ENCODE data around the gene STH. TPM values are rescaled to one million over a fixed set of nuclear protein-coding genes. Genes with fewer than 3 reads are reported as not detected.
"Not testable (repeated sequence)": the region's sequence is repeated elsewhere in the genome, so short reads cannot be mapped to it uniquely, and the experiment has no call there.

The STH gene, protein sequence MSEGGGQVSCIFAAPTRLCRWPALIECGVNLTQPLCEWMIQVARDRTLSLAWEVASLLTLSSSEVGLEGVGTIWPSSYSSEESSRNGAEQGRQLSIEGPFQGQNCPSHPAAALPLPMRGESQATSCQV
- polyA plus RNA-seq (ENCODE audit: low read depth in 6 of 6): not detected

DNA sequence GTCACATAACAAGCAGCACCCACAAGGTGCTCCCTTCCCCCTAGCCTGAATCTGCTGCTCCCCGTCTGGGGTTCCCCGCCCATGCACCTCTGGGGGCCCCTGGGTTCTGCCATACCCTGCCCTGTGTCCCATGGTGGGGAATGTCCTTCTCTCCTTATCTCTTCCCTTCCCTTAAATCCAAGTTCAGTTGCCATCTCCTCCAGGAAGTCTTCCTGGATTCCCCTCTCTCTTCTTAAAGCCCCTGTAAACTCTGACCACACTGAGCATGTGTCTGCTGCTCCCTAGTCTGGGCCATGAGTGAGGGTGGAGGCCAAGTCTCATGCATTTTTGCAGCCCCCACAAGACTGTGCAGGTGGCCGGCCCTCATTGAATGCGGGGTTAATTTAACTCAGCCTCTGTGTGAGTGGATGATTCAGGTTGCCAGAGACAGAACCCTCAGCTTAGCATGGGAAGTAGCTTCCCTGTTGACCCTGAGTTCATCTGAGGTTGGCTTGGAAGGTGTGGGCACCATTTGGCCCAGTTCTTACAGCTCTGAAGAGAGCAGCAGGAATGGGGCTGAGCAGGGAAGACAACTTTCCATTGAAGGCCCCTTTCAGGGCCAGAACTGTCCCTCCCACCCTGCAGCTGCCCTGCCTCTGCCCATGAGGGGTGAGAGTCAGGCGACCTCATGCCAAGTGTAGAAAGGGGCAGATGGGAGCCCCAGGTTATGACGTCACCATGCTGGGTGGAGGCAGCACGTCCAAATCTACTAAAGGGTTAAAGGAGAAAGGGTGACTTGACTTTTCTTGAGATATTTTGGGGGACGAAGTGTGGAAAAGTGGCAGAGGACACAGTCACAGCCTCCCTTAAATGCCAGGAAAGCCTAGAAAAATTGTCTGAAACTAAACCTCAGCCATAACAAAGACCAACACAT lies at the start of gene STH:
STH (plus strand) TSS at position 264 of the 913 bp plus-strand sequence; CDS start at position 294, 30 bp downstream.
- Mint-ChIP-seq H3K4me1 (peaks cover 0 to 8% (median 0%) of the 10 kb centered on the region in 3 donors), H3K4me3 (no peak within 1 kb of the TSS), H3K27ac (peak within 1 kb of the TSS in 2 of 6 donors; percentile 24 to 56), H3K9me3 (no peaks in the 10 kb centered on the region), H3K27me3 (peaks cover 0 to 17% (median 0%) of the 10 kb centered on the region in 3 donors), H3K36me3 (no peaks in the 10 kb centered on the region)
- ATAC-seq (ENCODE audit: low read depth in 2 of 2): no peak
- no peak for DNase-seq

DNA sequence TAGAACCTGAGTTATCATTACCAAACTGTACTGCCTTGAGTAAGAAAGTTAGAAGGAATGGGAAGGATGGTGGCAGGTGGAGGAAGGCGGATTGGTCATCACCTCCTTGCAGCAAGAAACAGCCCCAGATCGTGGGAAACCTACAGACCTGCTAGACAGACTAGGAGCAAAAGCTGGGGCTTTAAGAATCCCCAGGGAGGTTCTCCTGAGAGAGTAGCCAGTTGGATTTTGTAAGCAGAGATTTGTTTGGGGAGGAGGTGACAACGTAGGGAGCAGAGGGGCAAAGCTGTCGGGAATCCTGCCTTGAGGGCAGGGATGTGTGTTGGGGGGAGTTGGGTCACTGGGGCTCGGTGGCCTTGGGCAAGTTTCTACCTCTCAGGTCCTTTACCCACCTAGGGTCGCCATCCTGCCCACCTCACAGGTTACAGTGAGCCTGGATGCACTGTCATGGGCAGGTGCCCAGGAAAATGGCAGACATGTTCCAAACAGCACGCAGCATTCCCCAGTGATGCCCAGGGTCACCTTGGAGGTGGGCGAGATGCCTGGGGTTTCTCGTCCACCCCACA lies 49.2 kb upstream of the STH start:
- Mint-ChIP-seq H3K27ac (peak overlapping the region in 1 of 6 donors; percentile 33), H3K4me1 (peaks cover 0 to 9% (median 4%) of the 10 kb centered on the region in 3 donors), H3K9me3 (no peaks in the 10 kb centered on the region), H3K36me3 (no peaks in the 10 kb centered on the region), H3K27me3 (peaks cover 33 to 73% (median 44%) of the 10 kb centered on the region in 3 donors), H3K4me3 (no peak overlapping the region)
- no peak for DNase-seq
- no peak for ATAC-seq (ENCODE audit: low read depth in 2 of 2)

DNA sequence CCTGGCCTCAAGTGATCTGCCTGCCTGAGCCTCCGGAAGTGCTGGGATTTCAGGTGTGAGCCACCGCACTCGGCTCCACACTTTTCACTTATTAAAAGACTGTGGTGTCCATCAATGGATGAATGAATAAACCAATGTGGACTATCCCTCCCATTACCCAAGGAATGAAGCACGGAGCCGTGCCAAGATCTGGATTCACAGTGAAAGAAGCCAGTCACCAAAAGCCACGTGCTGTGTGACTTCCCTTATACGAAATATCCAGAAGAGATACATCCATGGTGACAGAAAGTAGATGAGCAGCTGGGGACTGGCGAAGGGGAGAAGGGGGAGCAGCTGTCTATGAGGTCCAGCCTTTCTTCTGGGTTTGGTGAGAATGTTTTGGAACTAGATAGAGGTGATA lies 48.2 kb upstream of the STH start:
- Mint-ChIP-seq H3K36me3 (no peaks in the 10 kb centered on the region), H3K27ac (peak overlapping the region in 1 of 6 donors; percentile 33), H3K9me3 (no peaks in the 10 kb centered on the region), H3K4me3 (peak overlapping the region in 1 of 8 donors; percentile 55), H3K4me1 (peaks cover 0 to 9% (median 4%) of the 10 kb centered on the region in 3 donors), H3K27me3 (peaks cover 31 to 72% (median 43%) of the 10 kb centered on the region in 3 donors)
- DNase-seq: no peak
- no peak for ATAC-seq (ENCODE audit: low read depth in 2 of 2)

DNA sequence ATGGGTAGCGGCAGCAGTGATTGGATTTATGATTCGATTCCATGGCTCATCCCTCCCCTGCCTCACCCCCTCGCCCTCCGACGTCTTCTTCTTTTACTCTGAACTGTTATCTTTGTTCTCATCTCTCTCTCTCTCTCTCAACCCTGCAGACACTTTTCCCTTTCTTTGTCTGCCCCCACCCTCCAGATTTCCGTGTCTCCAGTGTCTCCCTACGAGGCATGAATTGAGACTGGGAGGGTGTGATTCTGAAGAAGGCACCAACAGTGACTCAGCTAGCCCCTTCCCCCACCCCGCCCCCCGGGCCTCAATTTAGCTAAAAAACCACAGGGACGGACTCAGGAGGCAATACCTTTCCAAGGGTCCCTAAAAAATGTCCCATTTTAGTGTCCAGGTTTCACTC lies 47.6 kb upstream of the STH start:
- Mint-ChIP-seq H3K27me3 (peaks cover 31 to 70% (median 41%) of the 10 kb centered on the region in 3 donors), H3K36me3 (no peaks in the 10 kb centered on the region), H3K9me3 (no peaks in the 10 kb centered on the region), H3K4me1 (peaks cover 0 to 9% (median 4%) of the 10 kb centered on the region in 3 donors), H3K27ac (no peak overlapping the region), H3K4me3 (no peak overlapping the region)
- ATAC-seq (ENCODE audit: low read depth in 2 of 2) (no peak), DNase-seq (no peak)

DNA sequence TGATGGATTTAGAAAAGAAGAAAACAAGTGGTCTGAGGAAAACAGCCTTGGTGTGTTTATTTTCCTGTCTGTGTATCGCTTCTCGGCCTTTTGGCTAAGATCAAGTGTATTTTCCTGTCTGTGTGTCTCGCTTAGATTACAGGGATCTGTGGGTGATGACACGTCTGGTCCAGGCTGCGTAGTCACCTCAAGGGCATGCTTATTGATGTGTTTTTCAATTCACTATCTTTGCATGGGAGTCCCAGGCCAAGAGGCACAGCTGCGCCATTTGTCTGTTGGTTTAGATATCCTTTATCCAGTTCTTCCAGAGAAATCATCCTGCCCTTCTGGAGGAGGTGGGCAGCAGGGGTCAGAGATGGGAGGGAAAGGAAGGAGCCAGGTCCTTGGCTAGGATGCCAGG lies 47.1 kb upstream of the STH start:
- ATAC-seq (ENCODE audit: low read depth in 2 of 2) (no peak), DNase-seq (no peak)
- Mint-ChIP-seq H3K27me3 (peaks cover 26 to 66% (median 41%) of the 10 kb centered on the region in 3 donors), H3K9me3 (no peaks in the 10 kb centered on the region), H3K27ac (no peak overlapping the region), H3K4me3 (no peak overlapping the region), H3K36me3 (no peaks in the 10 kb centered on the region), H3K4me1 (peaks cover 0 to 9% (median 4%) of the 10 kb centered on the region in 3 donors)

DNA sequence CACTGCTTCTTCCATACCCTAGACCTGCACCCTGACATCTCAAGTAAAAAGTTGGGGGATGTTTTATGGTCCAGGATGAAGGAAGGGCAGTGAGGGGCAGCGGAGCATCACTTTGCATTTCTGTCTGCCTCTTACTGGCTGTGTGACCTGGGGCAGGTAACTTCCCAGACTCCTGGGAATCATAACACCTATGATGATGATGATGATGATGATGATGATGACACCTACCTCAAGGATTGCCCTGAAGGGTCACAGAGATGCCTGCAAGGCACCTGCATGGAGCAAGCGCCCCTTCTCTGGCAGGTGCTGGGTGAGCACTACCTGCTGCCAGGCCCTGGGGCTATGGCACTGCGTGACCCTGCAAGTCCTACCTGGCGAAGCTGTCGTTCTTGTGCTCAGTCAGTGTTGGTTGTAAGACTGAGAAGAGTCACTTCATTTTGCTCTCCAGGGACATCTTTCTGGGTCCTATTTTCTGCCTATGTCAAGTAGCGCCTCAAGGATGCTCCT lies 46.2 kb upstream of the STH start:
- Mint-ChIP-seq H3K9me3 (no peaks in the 10 kb centered on the region), H3K27ac (no peak overlapping the region), H3K27me3 (peaks cover 24 to 64% (median 41%) of the 10 kb centered on the region in 3 donors), H3K36me3 (no peaks in the 10 kb centered on the region), H3K4me3 (no peak overlapping the region), H3K4me1 (peaks cover 0 to 9% (median 4%) of the 10 kb centered on the region in 3 donors)
- no peak for ATAC-seq (ENCODE audit: low read depth in 2 of 2)
- DNase-seq: no peak

DNA sequence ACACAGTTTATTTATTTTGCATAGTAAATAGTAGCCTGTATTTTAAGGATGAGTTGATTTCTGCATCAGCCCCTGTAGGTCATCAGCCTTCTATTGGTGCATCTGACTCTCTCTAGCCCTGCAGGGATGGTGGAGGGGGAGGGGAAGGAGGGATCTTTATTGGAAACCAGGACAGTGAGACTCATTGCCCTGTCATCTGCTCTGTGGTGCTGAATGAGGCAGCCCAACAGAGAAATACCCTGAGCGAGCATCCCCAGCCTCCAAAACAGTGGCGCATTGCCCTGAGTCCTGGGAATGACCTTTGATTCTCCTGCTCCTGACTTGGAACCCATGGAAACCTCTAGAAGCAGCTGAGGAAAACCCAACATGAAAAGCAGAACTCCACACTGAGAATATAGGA lies 45.5 kb upstream of the STH start:
- no peak for DNase-seq
- peaks cover 24 to 64% (median 41%) of the 10 kb centered on the region in 3 donors for H3K27me3 Mint-ChIP-seq
- H3K4me1 Mint-ChIP-seq: peaks cover 0 to 9% (median 4%) of the 10 kb centered on the region in 3 donors
- no peak overlapping the region for H3K4me3 Mint-ChIP-seq
- no peak for ATAC-seq (ENCODE audit: low read depth in 2 of 2)
- no peak overlapping the region for H3K27ac Mint-ChIP-seq
- H3K36me3 Mint-ChIP-seq: no peaks in the 10 kb centered on the region
- no peaks in the 10 kb centered on the region for H3K9me3 Mint-ChIP-seq

DNA sequence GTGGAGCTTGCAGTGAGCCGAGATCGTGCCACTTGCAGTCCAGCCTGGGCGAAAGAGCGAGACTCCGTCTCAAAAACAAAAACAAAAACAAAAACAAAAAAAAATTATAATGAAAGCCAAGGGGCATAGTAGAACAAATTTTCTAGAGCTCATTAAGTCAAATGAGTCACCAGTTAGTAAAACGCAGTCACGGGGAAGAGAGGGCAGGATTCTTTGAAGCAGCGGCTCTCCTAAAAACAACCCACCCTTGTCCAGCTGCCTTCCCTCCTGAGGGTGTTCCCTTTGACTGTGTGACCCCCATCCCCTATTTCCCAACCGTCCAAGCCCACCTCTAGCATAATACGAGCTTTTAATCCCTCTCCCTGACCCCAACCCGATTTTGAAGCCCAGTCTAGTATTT lies 44.1 kb upstream of the STH start:
- Mint-ChIP-seq H3K27ac (no peak overlapping the region), H3K4me1 (no peaks in the 10 kb centered on the region), H3K27me3 (peaks cover 15 to 51% (median 34%) of the 10 kb centered on the region in 3 donors), H3K4me3 (no peak overlapping the region), H3K36me3 (no peaks in the 10 kb centered on the region), H3K9me3 (no peaks in the 10 kb centered on the region)
- DNase-seq (no peak), ATAC-seq (ENCODE audit: low read depth in 2 of 2) (no peak)

DNA sequence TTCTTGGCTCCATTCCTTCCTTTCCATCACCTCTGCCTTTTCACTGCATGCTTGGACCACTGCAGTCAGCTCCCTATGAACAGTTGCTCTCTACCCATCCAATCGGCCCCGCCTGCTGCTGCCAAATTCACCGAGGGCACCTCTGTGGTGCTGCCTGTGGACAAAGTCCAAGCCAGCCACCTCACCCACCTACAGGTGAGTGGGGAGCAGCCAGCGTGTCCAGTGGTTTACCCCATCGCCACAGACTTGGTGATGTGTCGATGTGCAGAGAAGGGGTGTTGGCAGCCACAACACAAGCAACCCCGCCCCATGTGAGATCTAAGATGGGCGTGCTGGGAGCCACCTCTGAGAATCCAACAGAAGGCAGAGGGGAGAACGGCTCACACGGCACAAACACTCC lies 43.7 kb upstream of the STH start:
- Mint-ChIP-seq H3K27me3 (peaks cover 14 to 47% (median 29%) of the 10 kb centered on the region in 3 donors), H3K4me1 (no peaks in the 10 kb centered on the region), H3K4me3 (no peak overlapping the region), H3K36me3 (no peaks in the 10 kb centered on the region), H3K27ac (no peak overlapping the region), H3K9me3 (no peaks in the 10 kb centered on the region)
- no peak for ATAC-seq (ENCODE audit: low read depth in 2 of 2)
- DNase-seq: no peak

DNA sequence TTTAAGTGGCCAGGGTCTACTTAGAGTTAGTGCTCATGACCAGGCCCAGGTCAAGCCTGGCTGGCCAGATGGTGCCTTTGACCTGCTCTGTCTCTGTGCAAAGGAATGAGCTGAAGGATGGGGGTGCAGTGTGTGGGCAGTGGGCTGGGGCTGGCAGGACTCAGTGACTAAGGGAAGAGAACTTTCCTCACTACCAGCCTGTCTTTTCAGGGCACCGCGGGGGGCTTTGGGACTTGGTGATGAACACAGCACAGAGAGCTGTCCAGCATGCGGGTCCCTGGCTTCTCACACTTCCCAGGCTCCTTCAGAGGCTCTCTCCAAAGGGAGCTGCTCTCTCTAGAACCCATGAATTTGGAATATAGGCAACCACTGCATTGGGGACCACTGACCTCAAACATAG lies 43.0 kb upstream of the STH start:
- peak overlapping the region in 1 of 6 donors; percentile 78 for H3K27ac Mint-ChIP-seq
- no peak for DNase-seq
- no peaks in the 10 kb centered on the region for H3K36me3 Mint-ChIP-seq
- H3K4me1 Mint-ChIP-seq: no peaks in the 10 kb centered on the region
- H3K9me3 Mint-ChIP-seq: no peaks in the 10 kb centered on the region
- ATAC-seq (ENCODE audit: low read depth in 2 of 2): no peak
- no peak overlapping the region for H3K4me3 Mint-ChIP-seq
- H3K27me3 Mint-ChIP-seq: peaks cover 9 to 39% (median 22%) of the 10 kb centered on the region in 3 donors

DNA sequence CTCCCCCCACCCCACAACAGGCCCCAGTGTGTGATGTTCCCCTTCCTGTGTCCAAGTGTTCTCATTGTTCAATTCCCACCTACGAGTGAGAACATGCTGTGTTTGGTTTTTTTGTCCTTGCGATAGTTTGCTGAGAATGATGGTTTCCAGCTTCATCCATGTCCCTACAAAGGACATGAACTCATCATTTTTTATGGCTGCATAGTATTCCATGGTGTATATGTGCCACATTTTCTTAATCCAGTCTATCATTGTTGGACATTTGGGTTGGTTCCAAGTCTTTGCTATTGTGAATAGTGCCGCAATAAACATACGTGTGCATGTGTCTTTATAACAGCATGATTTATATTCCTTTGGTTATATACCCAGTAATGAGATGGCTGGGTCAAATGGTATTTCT lies 42.3 kb upstream of the STH start:
- not testable (repeated sequence) for DNase-seq; H3K4me1 Mint-ChIP-seq; H3K27ac Mint-ChIP-seq; H3K9me3 Mint-ChIP-seq; H3K36me3 Mint-ChIP-seq; ATAC-seq (ENCODE audit: low read depth in 2 of 2); H3K4me3 Mint-ChIP-seq
- H3K27me3 Mint-ChIP-seq: peaks cover 4 to 33% (median 15%) of the 10 kb centered on the region in 3 donors

DNA sequence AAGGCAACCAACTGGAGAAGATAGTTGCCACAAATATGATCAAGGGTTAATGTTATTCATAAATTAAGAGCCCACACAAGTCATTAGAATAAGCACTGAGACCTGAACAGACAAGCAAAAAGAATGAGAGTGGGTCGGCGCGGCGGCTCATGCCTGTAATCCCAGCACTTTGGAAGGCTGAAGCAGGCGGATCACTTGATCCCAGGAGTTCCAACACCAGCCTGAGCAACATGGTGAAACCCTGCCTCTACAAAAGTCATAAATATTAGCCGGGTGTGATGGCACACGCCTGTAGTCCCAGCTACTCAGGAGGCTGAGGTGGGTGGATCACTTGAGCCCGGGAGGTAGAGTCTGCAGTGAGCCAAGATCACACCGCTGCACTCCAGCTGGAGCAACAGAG lies 40.7 kb upstream of the STH start:
- no peak for ATAC-seq (ENCODE audit: low read depth in 2 of 2)
- H3K27ac Mint-ChIP-seq: no peak overlapping the region
- no peak for DNase-seq

DNA sequence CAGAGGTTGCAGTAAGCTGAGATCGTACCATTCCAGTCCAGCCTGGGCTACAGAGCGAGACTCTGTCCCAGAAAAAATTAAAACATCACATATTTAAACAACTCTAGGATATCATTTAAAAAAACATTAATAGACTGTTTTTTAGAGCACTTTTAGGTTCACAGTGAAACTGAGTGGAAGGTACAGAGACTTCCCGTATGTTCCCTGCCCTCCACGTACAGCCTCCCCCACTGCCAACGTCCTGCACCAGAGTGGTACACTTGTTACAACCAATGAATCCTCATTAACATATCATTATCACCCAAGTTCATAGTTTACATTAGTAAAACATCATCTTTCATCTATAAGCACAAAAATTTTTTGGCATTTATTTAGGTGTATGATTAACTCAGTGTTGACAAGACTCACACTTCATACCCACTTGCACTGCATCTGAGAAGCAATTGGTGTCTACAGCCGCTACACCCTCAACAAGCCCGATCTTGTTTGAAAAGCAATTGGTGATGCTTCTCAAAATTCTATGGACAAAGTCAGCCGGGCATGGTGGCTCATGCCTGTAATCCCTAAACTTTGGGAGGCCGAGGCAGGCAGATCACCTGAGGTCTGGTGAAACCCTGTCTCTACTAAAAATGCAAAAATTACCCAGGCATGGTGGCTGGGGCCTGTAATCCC lies 39.9 kb upstream of the STH start:
- H3K27me3 Mint-ChIP-seq: peaks cover 5 to 19% (median 17%) of the 10 kb centered on the region in 3 donors
- H3K36me3 Mint-ChIP-seq: no peaks in the 10 kb centered on the region
- DNase-seq (no peak), ATAC-seq (ENCODE audit: low read depth in 2 of 2) (no peak)
- H3K27ac Mint-ChIP-seq: peak overlapping the region in 1 of 6 donors; percentile 6
- no peak overlapping the region for H3K4me3 Mint-ChIP-seq
- H3K9me3 Mint-ChIP-seq: no peaks in the 10 kb centered on the region
- H3K4me1 Mint-ChIP-seq: no peaks in the 10 kb centered on the region

More for the DNA sequence above, 40.7 kb upstream of the STH start:
- Mint-ChIP-seq H3K27me3 (peaks cover 5 to 18% (median 10%) of the 10 kb centered on the region in 3 donors), H3K4me1 (no peaks in the 10 kb centered on the region), H3K9me3 (no peaks in the 10 kb centered on the region), H3K4me3 (no peak overlapping the region), H3K36me3 (no peaks in the 10 kb centered on the region)

All from naive B cell (primary cell).